WTC11 (cell line): ENCODE results near the gene SYNPO. TPM values are rescaled to one million over a fixed set of nuclear protein-coding genes. Genes with fewer than 3 reads are reported as not detected.

Source experiments
- ATAC-seq: fragments of 200-7000 bp; cut with Tn5 transposase; 2 replicates; pipeline ENCODE4 v1.10.0; 2021; ENCODE audit warnings: mild to moderate bottlenecking, moderate library complexity
- CTCF ChIA-PET: fragments of 300-600 bp; sonication (Branson Sonifier 250); formaldehyde crosslinking; loops from one replicate; lab custom pipeline; 2021; ENCODE audit warnings: antibody characterized with exemption; lab: Charles Lee
- POLR2A ChIA-PET: fragments of 350-600 bp; sonication (Branson Sonifier 250); formaldehyde crosslinking; loops from one replicate; lab custom pipeline; 2021; ENCODE audit warnings: antibody characterized with exemption; lab: Charles Lee
- DNase-seq: peaks from one replicate; pipeline ENCODE4 v3.0.0; 2021; ENCODE audit warnings: low spot score
- H3K27ac Mint-ChIP-seq: 2 replicates; pipeline ENCODE4 v1.8.0; 2021; ENCODE audit warnings: mixed read lengths
- H3K27me3 Mint-ChIP-seq: 2 replicates; pipeline ENCODE4 v1.8.0; 2021; ENCODE audit warnings: low read depth, mild to moderate bottlenecking, moderate library complexity, mixed read lengths
- H3K36me3 Mint-ChIP-seq: 2 replicates; pipeline ENCODE4 v1.8.0; 2021; ENCODE audit warnings: mixed read lengths
- H3K4me1 Mint-ChIP-seq: 2 replicates; pipeline ENCODE4 v1.8.0; 2022; ENCODE audit warnings: mixed read lengths
- H3K4me3 Mint-ChIP-seq: 2 replicates; pipeline ENCODE4 v1.8.0; 2021; ENCODE audit warnings: mild to moderate bottlenecking, moderate library complexity, mixed read lengths
- H3K9me3 Mint-ChIP-seq: 2 replicates; pipeline ENCODE4 v1.8.0; 2021; ENCODE audit warnings: mixed read lengths
- ESRRA ChIP-seq: sonication (generic); formaldehyde crosslinking; IDR thresholded peaks from 2 replicates; pipeline ENCODE4 v1.8.1; 2022; ENCODE audit warnings: mild to moderate bottlenecking, missing genetic modification reagents, borderline replicate concordance
- FOXK1 ChIP-seq: sonication (generic); formaldehyde crosslinking; IDR thresholded peaks from 2 replicates; pipeline ENCODE4 v1.8.0; 2022; ENCODE audit warnings: mild to moderate bottlenecking, moderate library complexity, missing genetic modification reagents
- FOXP4 ChIP-seq: sonication (generic); formaldehyde crosslinking; IDR thresholded peaks from 2 replicates; pipeline ENCODE4 v1.8.0; 2022; ENCODE audit warnings: mild to moderate bottlenecking, missing genetic modification reagents
- JAZF1 ChIP-seq: fragments of 250-450 bp; sonication (Bioruptor Pico); IDR thresholded peaks from 2 replicates; pipeline ENCODE4 v1.9.0; 2021; ENCODE audit warnings: moderate library complexity, mild to moderate bottlenecking, inconsistent platforms
- JUN ChIP-seq: sonication (generic); formaldehyde crosslinking; IDR thresholded peaks from 2 replicates; pipeline ENCODE4 v1.8.0; 2023; ENCODE audit warnings: mild to moderate bottlenecking, missing genetic modification reagents
- KAT7 ChIP-seq: sonication (generic); formaldehyde crosslinking; IDR thresholded peaks from 2 replicates; pipeline ENCODE4 v1.8.1; 2023; ENCODE audit warnings: missing genetic modification reagents, mild to moderate bottlenecking, borderline replicate concordance
- NFATC4 ChIP-seq: fragments of 250-450 bp; sonication (Bioruptor Pico); IDR thresholded peaks from 2 replicates; pipeline ENCODE4 v1.9.0; 2021; ENCODE audit warnings: mild to moderate bottlenecking
- NR2C2 ChIP-seq: sonication (generic); formaldehyde crosslinking; IDR thresholded peaks from 2 replicates; pipeline ENCODE4 v1.8.0; 2022; ENCODE audit warnings: mild to moderate bottlenecking, missing genetic modification reagents
- SMAD4 ChIP-seq: sonication (generic); formaldehyde crosslinking; IDR thresholded peaks from 2 replicates; pipeline ENCODE4 v1.8.0; 2022; ENCODE audit warnings: mild to moderate bottlenecking, missing genetic modification reagents
- TCF7 ChIP-seq: sonication (generic); formaldehyde crosslinking; IDR thresholded peaks from 2 replicates; pipeline ENCODE4 v1.8.0; 2022; ENCODE audit warnings: mild to moderate bottlenecking, low read depth, missing genetic modification reagents, moderate library complexity
- TEAD1 ChIP-seq: sonication (generic); formaldehyde crosslinking; IDR thresholded peaks from 2 replicates; pipeline ENCODE4 v1.8.0; 2022; ENCODE audit warnings: mild to moderate bottlenecking, missing genetic modification reagents
- ZNF121 ChIP-seq: sonication (generic); formaldehyde crosslinking; IDR thresholded peaks from 2 replicates; pipeline ENCODE4 v1.8.0; 2023; ENCODE audit warnings: missing genetic modification reagents
- ZNF219 ChIP-seq: sonication (generic); formaldehyde crosslinking; IDR thresholded peaks from 2 replicates; pipeline ENCODE4 v1.8.0; 2023; ENCODE audit warnings: missing genetic modification reagents, mild to moderate bottlenecking, borderline replicate concordance
- ZNF281 ChIP-seq: sonication (generic); formaldehyde crosslinking; IDR thresholded peaks from 2 replicates; pipeline ENCODE4 v1.8.0; 2023; ENCODE audit warnings: mild to moderate bottlenecking, missing genetic modification reagents
- ZNF423 ChIP-seq: fragments of 250-450 bp; sonication (Bioruptor Pico); IDR thresholded peaks from 2 replicates; pipeline ENCODE4 v2.1.2; 2022; ENCODE audit warnings: mild to moderate bottlenecking, moderate library complexity
- ZNF512 ChIP-seq: sonication (generic); formaldehyde crosslinking; IDR thresholded peaks from 2 replicates; pipeline ENCODE4 v1.8.1; 2022; ENCODE audit warnings: missing genetic modification reagents, borderline replicate concordance
- total RNA-seq: library from RNA; stranded (reverse); gene quantifications from 3 replicates; pipeline ENCODE4 v1.2.3, GENCODE V29; 2021
- TF ChIP-seq, protein P1 (sequence below): sonication (generic); formaldehyde crosslinking; IDR thresholded peaks from 2 replicates; pipeline ENCODE4 v1.8.0; 2023; ENCODE audit warnings: missing genetic modification reagents
- TF ChIP-seq, protein P2 (sequence below): fragments of 250-450 bp; sonication (Bioruptor Pico); IDR thresholded peaks from 2 replicates; pipeline ENCODE4 v1.9.0; 2021; ENCODE audit warnings: mild to moderate bottlenecking

The SYNPO gene
- total RNA-seq, 1 experiment from 2014 or later: 2.1 TPM

DNA sequence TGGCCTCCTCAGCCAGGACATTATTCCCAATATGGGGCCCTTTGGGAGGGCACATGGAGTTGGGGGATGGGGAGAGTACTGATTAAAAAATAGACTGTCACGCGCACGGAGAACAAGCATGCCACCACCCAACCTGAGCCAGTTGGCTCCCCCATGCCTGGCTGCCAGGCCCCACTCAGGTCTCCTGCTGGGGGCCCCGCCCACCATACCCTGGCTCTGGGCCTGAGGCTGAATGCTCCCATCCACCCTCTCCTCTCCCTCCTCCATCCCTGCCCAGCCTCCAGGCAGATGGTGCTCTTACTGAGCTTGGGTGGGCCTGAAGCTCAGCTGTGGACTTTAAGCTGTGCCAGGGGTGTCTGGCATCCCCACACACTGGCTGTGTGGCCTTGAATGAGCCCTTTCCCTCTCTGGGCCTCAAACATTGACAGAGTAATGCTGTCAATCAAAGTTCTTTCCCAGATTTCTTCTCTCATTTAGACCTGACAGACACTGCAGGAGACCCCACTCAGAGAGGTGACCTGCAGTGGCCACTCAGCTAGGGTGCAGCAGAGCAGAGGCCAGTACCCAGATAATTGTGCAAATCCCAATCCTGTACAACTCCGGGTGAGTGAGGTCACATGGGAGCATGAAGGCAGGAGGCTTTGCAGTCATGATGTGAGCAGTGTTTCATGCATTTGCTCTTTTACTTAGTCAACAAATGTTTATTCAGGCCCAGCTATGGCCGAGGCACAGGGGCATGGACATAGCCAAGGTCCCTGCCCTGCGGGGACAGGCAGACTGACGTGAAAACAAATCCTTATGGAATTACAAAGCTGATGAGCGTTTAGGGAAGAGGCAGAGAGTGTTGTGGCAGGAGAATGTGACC is 9.8 kb upstream of the SYNPO start (continued):
- TF ChIP-seq FOXP4 (CRISPR knock-in tag) (no peak), KAT7 (no peak)

DNA sequence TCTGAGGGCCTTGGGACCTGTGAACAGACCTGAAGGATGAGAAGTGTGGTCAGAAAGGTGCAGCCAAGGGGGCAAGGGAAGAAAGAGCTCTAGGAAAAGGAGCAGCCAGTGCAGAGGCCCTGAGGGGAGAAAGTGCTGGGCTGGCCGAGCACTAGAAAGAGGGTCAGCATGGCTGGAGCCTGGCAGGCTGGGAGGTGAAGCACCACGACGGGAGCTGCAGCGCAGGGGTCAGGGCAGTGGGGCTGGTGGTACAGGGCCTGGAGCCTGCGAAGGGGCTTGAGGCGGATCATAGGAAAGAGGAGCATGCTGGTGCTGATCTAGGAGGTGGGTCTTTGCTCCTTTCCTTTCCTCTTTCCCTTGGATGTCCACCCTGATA is 9.1 kb upstream of the SYNPO start:
- peaks cover 1% of the 10 kb centered on the region; the same call in 1 of the 2 replicates for H3K27me3 Mint-ChIP-seq
- DNase-seq (no peak), ATAC-seq (no peak)
- H3K9me3 Mint-ChIP-seq: no peaks in the 10 kb centered on the region
- peak overlapping the region; percentile 33; the same call in 1 of the 2 replicates for H3K27ac Mint-ChIP-seq
- no peak overlapping the region for H3K4me3 Mint-ChIP-seq
- no peak for TF ChIP-seq ZNF281 (CRISPR knock-in tag)
- TF ChIP-seq FOXK1 (CRISPR knock-in tag): no peak
- TF ChIP-seq, protein P1, sequence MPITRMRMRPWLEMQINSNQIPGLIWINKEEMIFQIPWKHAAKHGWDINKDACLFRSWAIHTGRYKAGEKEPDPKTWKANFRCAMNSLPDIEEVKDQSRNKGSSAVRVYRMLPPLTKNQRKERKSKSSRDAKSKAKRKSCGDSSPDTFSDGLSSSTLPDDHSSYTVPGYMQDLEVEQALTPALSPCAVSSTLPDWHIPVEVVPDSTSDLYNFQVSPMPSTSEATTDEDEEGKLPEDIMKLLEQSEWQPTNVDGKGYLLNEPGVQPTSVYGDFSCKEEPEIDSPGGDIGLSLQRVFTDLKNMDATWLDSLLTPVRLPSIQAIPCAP (CRISPR knock-in tag): no peak
- TF ChIP-seq ZNF219 (CRISPR knock-in tag): no peak
- TF ChIP-seq JUN: no peak
- TF ChIP-seq JAZF1 (CRISPR knock-in tag): no peak
- TF ChIP-seq ZNF121 (CRISPR knock-in tag): no peak
- TF ChIP-seq NFATC4 (CRISPR knock-in tag): no peak
- no peak for TF ChIP-seq TEAD1 (CRISPR knock-in tag)
- POLR2A ChIA-PET: no interaction called here
- no peaks in the 10 kb centered on the region for H3K36me3 Mint-ChIP-seq
- peaks cover 2% of the 10 kb centered on the region; the same call in 1 of the 2 replicates for H3K4me1 Mint-ChIP-seq
- CTCF ChIA-PET: interaction anchor here (0.6 to 2.9 kb wide), 4 partner anchors 25 to 71 kb away, joined by 3 to 12 read pairs (median 4); partner anchors contain the start of gene RBM22

GRCh38 chr5:150632305-150633160 is 7.9 kb upstream of the SYNPO start:
- CTCF ChIA-PET: interaction anchor here (1.5 kb wide), 1 partner anchor 72 kb away, joined by 3 read pairs; no protein-coding TSS in a partner anchor
- TF ChIP-seq ZNF423 (CRISPR knock-in tag) (no peak), ESRRA (CRISPR knock-in tag) (no peak), NR2C2 (CRISPR knock-in tag) (no peak), SMAD4 (CRISPR knock-in tag) (no peak), ZNF512 (no peak), TCF7 (CRISPR knock-in tag) (no peak)
- TF ChIP-seq, protein P2, sequence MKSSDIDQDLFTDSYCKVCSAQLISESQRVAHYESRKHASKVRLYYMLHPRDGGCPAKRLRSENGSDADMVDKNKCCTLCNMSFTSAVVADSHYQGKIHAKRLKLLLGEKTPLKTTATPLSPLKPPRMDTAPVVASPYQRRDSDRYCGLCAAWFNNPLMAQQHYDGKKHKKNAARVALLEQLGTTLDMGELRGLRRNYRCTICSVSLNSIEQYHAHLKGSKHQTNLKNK (CRISPR knock-in tag): no peak
- H3K27ac Mint-ChIP-seq: no peak overlapping the region; the same call in 1 of the 2 replicates
- DNase-seq: no peak
- no peaks in the 10 kb centered on the region for H3K36me3 Mint-ChIP-seq
- no peaks in the 10 kb centered on the region for H3K27me3 Mint-ChIP-seq
- POLR2A ChIA-PET: no interaction called here
- no peaks in the 10 kb centered on the region for H3K9me3 Mint-ChIP-seq
- H3K4me3 Mint-ChIP-seq: no peak overlapping the region
- peaks cover 3% of the 10 kb centered on the region; the same call in 1 of the 2 replicates for H3K4me1 Mint-ChIP-seq
- ATAC-seq: no peak
